Subcutaneous abdominal adipose tissue (tissue), 5 donors: ENCODE results near the gene LRRIQ4.
A peak's percentile ranks its signal among the peaks of the same experiment; 100 is the strongest.

ENCODE experiments used
- H3K27ac ChIP-seq: one replicate; pipeline ENCODE4 v1.7.0; 2013; ENCODE audit warnings: low read depth, mild to moderate bottlenecking, inconsistent platforms, low read length, moderate library complexity
- H3K27me3 ChIP-seq, 5 donors: one replicate each; pipeline ENCODE4 v1.7.0; 2013; ENCODE audit warnings: low read length in 5 of 5, inconsistent platforms in 1 of 5; ENCODE audit not compliant: control insufficient read depth in 5 of 5, insufficient read depth in 4 of 5
- H3K36me3 ChIP-seq, 5 donors: one replicate each; pipeline ENCODE4 v1.7.0; 2013; ENCODE audit warnings: low read length in 5 of 5; ENCODE audit not compliant: control insufficient read depth in 5 of 5, insufficient read depth in 5 of 5
- H3K4me1 ChIP-seq, 5 donors: one replicate each; pipeline ENCODE4 v1.7.0; 2013; ENCODE audit warnings: low read length in 5 of 5, mild to moderate bottlenecking in 3 of 5, moderate library complexity in 1 of 5; ENCODE audit not compliant: control insufficient read depth in 5 of 5, insufficient read depth in 5 of 5
- H3K4me3 ChIP-seq, 5 donors: one replicate each; pipeline ENCODE4 v1.7.0; 2013; ENCODE audit warnings: low read length in 5 of 5, low read depth in 1 of 5
- H3K9ac ChIP-seq, 5 donors: one replicate each; pipeline ENCODE4 v1.7.0; 2013; ENCODE audit warnings: low read length in 5 of 5, mild to moderate bottlenecking in 4 of 5, moderate library complexity in 3 of 5
- H3K9me3 ChIP-seq, 5 donors: one replicate each; pipeline ENCODE4 v1.7.0; 2013; ENCODE audit warnings: low read length in 5 of 5; ENCODE audit not compliant: control insufficient read depth in 5 of 5
- donor health status: healthy.
- donor health status: healthy.
- donor health status: healthy.
- donor health status: healthy.
- donor health status: healthy.

Gene LRRIQ4

DNA sequence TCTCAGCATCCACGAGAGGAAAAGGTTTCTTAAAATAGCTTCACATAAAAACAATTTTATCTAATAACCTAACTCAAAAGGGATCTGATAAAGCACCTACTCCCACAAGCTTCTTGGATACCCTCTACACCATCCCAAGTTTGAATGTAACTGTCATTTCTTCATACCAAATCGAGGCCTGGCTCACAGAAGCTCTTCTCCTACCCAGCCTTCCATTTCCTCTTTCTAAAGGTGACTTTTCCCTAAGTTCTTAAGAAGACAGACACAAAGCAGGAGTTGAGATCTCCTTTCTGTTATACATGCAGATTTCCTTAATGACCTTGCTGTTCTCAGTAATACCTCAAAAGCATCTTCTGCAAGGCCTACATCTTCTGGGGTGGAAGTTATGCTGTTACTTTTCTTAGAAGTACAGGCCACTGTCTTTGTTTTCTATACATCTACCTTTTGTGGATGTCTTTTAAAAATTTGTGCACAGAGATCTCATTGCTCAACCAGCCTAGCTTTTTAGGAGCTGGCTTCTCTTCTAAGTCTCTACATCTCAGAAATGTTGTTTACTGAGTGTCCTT lies 3.4 kb upstream of the LRRIQ4 start:
- peaks cover 0 to 4% (median 3%) of the 10 kb centered on the region in 5 donors for H3K36me3 ChIP-seq
- no peak overlapping the region for H3K4me3 ChIP-seq
- H3K27me3 ChIP-seq: no peaks in the 10 kb centered on the region
- no peak overlapping the region for H3K9ac ChIP-seq
- no peak overlapping the region for H3K27ac ChIP-seq
- peaks cover 2 to 34% (median 29%) of the 10 kb centered on the region in 5 donors for H3K4me1 ChIP-seq
- H3K9me3 ChIP-seq: no peaks in the 10 kb centered on the region

DNA sequence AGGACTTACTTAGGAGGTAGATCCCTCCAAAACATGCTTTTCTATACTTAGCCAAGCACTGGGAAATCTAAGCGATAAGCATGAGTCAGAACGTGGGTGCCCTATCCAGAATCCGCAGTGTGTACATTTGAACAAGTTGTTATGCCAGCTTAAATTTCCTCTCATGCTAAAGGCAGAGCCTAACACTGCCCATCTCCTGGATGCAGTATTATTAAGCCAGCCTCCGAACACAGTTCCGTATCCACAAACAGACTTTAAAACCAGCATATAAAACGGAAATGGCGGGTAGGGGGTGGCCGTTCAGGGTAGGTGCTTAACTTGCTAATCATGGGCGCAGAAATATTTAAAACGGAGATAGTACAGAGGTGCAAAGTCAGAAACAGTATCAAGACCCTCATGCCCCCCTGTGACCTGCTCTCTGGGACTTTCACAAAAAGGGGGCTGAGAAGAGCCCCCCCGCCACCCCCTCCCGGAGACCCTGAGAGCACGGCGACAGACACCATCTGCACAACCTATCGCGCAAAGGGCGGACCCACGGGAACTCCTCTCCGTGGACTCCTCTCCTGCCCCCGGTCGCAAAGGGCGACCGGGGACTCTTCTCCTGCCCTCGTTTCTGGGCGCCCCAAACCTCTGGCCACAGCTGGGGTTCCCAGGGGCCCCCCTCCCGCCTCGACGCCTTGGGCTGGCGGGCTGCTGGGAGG lies 889 bp upstream of the LRRIQ4 start:
- peak overlapping the region; percentile 75 to 88 (median 82) for H3K4me3 ChIP-seq
- peak overlapping the region; percentile 70 to 82 (median 80) for H3K9ac ChIP-seq
- peak overlapping the region; percentile 82 for H3K27ac ChIP-seq
- H3K27me3 ChIP-seq: no peaks in the 10 kb centered on the region
- peaks cover 0 to 3% (median under 1%) of the 10 kb centered on the region in 5 donors for H3K36me3 ChIP-seq
- H3K4me1 ChIP-seq: peaks cover 2 to 34% (median 29%) of the 10 kb centered on the region in 5 donors
- peaks cover 0 to 7% (median 3%) of the 10 kb centered on the region in 5 donors for H3K9me3 ChIP-seq

DNA sequence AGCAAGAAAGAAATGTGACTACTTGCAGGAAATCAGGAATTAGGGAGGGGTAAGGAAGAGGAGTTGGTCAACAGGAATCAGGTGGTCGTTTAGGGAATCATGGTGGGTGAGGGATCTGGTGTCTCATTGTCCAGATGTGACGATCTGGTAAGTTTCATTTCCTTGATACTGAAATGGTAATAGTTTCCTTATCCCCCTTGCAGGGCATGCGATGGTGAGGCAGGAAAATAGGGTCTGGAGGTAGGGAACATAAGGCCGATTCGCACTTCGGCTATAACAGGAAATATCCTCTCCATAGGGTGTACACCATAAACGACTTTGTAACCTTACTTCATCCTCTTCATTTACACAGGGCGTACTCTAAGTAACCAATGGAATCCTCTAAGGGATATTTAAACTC lies 608 bp downstream of the LRRIQ4 start:
- Histone ChIP-seq H3K4me3 (peak overlapping the region; percentile 75 to 91 (median 82)), H3K27me3 (no peaks in the 10 kb centered on the region), H3K4me1 (peaks cover 2 to 34% (median 29%) of the 10 kb centered on the region in 5 donors), H3K27ac (no peak overlapping the region), H3K36me3 (no peaks in the 10 kb centered on the region), H3K9me3 (peaks cover 0 to 7% (median 3%) of the 10 kb centered on the region in 5 donors), H3K9ac (peak overlapping the region in 4 of 5 donors; percentile 70 to 82 (median 80))

DNA sequence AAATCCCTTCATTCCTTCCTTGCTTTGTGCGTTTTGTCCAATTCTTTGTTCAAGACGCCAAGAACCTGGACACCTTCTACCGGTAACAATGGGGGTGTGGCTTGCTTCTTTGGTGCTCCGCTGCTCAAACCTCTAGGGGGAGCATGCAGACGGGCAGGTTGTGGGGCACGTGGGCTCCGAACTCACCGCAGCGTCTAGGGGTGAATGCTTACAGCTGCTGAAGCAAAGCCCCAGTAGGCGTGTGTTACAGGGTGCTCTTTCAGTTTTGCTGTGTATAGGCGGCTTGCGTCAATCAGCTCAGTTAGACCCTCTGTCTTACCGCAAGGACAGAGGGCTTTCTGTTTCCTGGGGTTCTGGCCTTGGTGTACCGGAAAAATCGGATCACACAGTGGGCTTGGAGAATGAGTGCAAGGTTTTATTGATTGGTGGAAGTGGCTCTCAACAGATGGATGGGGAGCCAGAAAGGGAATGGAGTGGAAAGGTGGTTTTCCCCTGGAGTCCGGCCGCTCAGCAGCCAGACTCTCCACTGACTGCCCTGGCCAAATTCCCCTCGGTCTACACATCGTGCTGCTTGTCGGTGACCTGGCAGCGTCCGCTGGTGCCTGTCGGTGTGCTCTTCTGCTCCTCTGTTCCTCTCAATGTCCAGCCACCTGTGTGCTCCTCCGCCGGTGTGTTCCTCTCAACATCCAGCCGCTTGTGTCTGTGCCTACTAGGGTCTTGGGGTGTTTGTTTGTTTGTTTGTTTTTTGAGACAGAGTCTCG lies 1.3 kb downstream of the LRRIQ4 start:
- H3K27ac ChIP-seq: no peak overlapping the region
- H3K9me3 ChIP-seq: peaks cover 0 to 7% (median 3%) of the 10 kb centered on the region in 5 donors
- peaks cover 2 to 34% (median 29%) of the 10 kb centered on the region in 5 donors for H3K4me1 ChIP-seq
- H3K27me3 ChIP-seq: no peaks in the 10 kb centered on the region
- no peaks in the 10 kb centered on the region for H3K36me3 ChIP-seq
- peak overlapping the region; percentile 75 to 91 (median 82) for H3K4me3 ChIP-seq
- H3K9ac ChIP-seq: peak overlapping the region in 4 of 5 donors; percentile 8 to 80 (median 74)

DNA sequence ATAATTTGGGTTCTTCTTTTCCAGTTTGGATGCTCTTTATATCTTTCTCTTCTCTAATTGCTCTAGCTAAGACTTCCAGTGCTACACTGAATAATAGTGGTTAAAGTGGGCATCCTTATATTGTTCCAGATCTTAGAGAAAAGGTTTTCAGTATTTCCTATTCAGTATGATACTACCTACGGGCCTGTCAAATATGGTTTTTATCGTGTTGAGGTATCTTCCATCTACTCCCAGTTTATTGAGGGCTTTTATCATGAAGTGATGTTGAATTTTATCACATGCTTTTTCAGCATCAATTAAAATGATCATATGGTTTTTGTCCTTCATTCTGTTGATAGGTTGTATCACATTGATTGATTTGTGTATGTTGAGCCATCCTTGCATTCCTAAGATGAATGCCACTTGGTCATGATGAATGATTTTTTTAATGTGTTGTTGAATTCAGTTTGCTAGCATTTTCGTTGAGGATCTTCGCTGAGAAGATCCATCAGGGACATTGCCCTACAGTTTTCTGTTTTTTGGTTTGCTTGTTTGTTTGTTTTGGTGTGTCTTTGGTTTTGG lies 3.0 kb downstream of the LRRIQ4 start:
- H3K36me3 ChIP-seq: no peaks in the 10 kb centered on the region
- H3K9me3 ChIP-seq: peaks cover 0 to 7% (median 3%) of the 10 kb centered on the region in 5 donors
- H3K27ac ChIP-seq: no peak overlapping the region
- no peak overlapping the region for H3K4me3 ChIP-seq
- H3K4me1 ChIP-seq: peaks cover 2 to 34% (median 29%) of the 10 kb centered on the region in 5 donors
- H3K9ac ChIP-seq: no peak overlapping the region
- no peaks in the 10 kb centered on the region for H3K27me3 ChIP-seq

DNA sequence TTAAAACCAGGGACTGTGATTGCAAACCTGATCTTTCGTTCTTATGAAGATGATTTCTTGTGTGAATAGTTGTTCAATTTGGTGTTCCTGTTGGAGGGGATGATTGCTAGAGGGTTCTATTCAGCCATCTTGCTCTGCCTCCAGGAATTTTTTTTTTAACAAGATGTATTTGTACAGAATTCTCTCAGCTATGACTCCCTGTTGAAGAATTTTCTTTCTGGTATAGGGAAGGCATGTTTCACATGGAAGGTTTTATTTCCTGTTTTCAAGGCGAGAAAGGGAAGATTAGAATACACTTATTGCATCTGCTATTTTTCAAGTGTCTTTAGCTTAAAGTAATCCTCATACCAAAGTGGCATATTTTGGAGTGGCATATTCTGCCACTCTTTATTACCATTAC lies 5.6 kb downstream of the LRRIQ4 start:
- Histone ChIP-seq H3K4me1 (peaks cover 0 to 9% (median 8%) of the 10 kb centered on the region in 5 donors), H3K27ac (no peak overlapping the region), H3K9ac (no peak overlapping the region), H3K36me3 (no peaks in the 10 kb centered on the region), H3K4me3 (no peak overlapping the region), H3K9me3 (peaks cover 0 to 7% (median 3%) of the 10 kb centered on the region in 5 donors), H3K27me3 (no peaks in the 10 kb centered on the region)

DNA sequence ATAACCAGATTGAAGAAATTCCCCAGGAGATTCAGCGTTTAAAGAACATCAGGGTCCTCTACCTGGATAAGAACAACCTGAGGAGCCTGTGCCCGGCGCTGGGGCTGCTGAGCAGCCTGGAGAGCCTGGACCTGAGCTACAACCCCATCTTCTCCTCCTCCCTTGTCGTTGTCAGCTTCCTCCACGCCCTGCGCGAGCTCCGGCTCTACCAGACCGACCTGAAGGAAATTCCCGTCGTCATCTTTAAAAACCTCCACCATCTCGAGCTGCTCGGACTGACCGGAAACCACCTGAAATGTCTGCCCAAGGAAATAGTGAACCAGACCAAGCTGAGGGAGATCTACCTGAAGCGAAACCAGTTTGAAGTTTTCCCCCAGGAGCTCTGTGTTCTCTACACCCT lies 9.4 kb downstream of the LRRIQ4 start:
- Histone ChIP-seq H3K9me3 (no peaks in the 10 kb centered on the region), H3K4me1 (no peaks in the 10 kb centered on the region), H3K36me3 (no peaks in the 10 kb centered on the region), H3K27ac (no peak overlapping the region), H3K9ac (no peak overlapping the region), H3K4me3 (no peak overlapping the region), H3K27me3 (no peaks in the 10 kb centered on the region)

DNA sequence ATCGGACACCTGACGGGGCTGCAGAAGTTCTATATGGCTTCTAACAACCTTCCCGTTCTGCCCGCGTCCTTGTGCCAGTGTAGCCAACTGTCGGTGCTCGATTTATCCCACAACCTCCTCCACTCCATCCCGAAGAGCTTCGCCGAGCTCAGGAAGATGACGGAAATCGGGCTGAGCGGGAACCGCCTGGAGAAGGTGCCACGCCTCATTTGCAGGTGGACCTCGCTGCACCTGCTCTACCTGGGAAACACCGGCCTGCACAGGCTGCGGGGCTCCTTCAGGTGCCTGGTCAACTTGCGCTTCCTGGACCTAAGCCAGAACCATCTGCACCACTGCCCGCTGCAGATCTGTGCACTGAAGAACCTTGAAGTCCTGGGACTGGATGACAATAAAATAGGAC lies 9.9 kb downstream of the LRRIQ4 start:
- Histone ChIP-seq H3K27ac (no peak overlapping the region), H3K9ac (no peak overlapping the region), H3K36me3 (no peaks in the 10 kb centered on the region), H3K27me3 (no peaks in the 10 kb centered on the region), H3K4me1 (no peaks in the 10 kb centered on the region), H3K4me3 (no peak overlapping the region), H3K9me3 (no peaks in the 10 kb centered on the region)

DNA sequence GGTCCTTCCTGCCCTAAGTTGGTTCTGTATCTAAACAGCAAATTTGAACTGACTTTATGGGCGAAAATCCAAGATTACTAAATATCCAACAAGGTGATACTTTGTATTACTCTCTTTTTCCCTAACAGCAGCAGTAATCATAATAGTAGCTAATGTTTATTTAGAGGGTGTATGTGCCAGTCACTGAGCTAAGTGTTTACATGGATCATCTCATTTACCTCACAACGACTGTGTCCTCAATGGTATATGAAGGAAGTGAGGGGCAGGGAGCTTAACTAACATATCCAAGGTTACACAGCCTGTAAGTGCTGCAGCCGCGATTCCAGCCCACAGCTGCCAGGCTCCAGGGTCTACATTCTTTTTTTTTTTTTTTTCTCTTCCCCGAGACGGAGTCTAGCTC lies 10.3 kb downstream of the LRRIQ4 start:
- H3K36me3 ChIP-seq: no peaks in the 10 kb centered on the region
- no peaks in the 10 kb centered on the region for H3K27me3 ChIP-seq
- no peak overlapping the region for H3K27ac ChIP-seq
- H3K9ac ChIP-seq: no peak overlapping the region
- no peaks in the 10 kb centered on the region for H3K4me1 ChIP-seq
- H3K4me3 ChIP-seq: no peak overlapping the region
- H3K9me3 ChIP-seq: no peaks in the 10 kb centered on the region
